NK-92 (cell line): ENCODE results near the gene SMYD5.
A peak's percentile ranks its signal among the peaks of the same experiment; 100 is the strongest.
"Not testable (repeated sequence)": the region's sequence is repeated elsewhere in the genome, so short reads cannot be mapped to it uniquely, and the experiment has no call there.

Source experiments
- DNase-seq: peaks from one replicate; lab custom pipeline; 2025; ENCODE audit not compliant: unreplicated experiment; lab: John Stamatoyannopoulos, UW

Gene SMYD5

DNA sequence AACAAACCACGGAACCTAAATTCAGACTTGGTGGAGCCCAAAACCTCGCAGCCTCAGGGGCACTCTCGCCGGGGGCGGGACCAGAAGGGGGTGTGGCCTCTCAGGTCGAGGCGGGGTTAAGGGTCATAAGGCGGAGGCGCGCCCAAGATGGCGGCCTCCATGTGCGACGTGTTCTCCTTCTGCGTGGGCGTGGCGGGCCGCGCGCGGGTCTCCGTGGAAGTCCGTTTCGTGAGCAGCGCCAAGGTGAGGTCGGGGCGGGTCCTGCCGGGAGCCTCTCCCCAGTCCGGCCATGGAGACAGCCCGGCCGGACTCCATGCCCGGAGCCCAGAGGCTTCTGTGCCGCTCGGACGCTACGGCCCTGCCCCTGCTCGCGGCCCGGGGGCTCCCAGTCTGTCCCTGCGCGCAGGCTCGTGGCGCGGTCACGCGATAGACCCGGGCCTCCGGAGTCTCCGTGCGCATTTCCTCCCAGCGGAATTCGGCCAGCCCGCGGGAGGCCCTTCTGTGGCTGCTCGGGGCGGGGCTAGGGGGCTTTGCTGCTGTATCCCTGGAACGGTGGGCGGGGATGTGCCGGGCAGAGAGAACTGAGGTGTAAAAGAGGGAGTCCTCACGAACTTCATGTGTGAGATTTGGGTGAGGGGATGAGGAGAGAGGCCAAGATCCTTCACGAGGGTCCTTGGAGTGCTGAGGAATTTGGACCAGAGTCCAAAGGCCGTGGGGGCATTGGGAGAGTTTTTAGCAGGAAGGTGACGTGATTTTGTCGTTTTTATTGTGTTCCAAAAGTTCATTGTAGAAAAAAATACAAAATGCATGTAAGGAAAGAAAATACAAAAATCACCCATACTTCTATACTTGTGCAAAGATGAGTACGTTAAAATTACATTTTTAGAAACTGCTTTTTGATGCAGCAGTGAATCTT is at the start of gene SMYD5:
Gene SMYD5 (plus strand): TSS at position 126 of the 916 bp plus-strand sequence. CDS start 22 bp downstream, at position 148.
- peak; percentile 20 for DNase-seq

DNA sequence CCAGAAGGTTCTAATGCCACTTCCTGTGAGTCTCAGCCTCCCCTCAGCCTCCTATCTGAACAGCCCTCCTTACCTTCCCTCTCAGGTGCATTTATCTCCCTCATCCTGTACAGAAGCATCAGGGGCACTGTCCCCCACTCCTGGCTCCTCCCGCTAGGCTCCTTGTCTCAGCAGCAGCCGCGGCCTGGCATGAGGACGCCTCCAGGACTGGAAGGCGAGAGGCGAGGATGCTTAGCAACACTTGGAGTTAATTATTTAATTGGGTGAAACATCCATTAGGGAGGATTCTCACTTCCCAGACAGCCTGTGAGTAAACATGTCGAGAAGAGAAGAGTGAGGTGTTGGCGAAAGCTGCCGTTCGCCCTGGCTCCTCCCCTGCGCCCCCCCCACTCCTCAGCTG is 48.1 kb upstream of the SMYD5 start:
- not testable (repeated sequence) for DNase-seq

DNA sequence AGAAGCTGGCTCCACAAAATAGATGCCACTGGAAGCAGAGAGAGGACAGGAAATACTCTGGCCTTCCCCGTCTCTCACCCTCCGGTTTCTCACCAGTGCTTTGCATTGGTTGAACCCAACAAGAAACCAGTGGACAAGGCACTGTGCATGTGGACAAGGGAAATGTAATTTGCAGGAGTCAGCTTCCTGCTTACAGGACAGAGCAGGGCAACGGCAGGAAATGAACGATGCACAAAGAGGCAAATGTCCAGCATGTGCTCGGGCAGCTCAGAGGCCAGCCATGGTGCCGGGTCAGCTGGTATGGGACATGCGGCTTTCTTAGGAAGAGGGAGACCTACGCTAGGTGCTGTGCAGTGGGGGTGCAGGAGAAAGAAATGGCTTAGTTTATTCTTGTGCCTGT is 47.2 kb upstream of the SMYD5 start:
- not testable (repeated sequence) for DNase-seq

DNA sequence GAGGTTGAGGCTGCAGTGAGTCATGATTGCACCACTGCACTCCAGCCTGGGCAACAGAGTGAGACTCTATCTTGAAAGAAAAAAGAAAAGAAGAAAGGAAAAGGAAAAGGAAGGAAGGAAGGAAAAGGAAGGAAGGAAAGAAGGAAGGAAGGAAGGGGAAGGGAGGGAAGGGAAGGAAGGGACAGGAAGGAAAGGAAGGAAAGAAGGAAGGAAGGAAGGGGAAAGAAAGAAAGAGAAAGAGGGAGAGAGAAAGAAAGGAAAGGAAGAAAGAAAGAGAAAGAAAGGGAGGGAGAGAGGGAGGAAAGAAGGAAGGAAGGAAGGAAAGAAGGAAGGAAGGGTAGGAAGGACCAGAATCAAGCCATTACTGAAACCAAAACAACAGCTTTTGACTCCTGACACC is 45.7 kb upstream of the SMYD5 start:
- not testable (repeated sequence) for DNase-seq

DNA sequence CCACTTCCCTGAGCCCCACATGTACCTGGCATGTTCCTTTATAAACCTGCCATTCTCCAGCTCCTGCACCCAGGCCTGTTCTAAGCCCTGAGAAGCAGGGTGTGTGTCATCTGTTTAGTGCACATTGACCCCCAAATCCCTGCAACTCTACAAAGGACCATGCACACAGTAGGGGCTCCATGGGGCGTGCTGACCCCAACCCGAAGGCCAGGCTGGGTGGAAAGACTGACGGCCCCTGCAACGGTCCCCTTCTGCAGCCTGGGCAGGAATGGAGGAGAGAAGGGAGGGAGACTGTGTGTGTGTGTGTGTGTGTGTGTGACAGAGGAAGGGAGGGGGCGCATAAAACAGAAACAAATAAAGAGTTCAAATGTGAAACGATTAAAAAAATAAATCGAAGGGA is 43.7 kb upstream of the SMYD5 start:
- not testable (repeated sequence) for DNase-seq

DNA sequence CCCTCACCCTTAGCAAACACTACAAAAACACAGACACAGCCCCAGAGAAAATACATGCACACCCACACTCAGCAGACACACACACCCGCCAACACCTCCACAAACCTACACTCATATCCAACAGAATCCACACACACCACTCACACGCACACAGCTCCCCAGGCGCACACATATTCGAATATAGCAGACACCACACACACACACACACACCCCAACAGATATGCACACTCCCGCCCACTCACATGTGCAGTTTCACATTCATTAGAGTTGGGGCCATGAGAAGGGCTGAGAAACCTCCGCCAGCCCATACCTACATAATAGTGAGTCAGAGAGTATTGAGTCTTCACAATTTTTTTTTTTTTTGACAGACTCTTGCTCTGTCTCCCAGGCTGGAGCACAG is 41.1 kb upstream of the SMYD5 start:
- no peak for DNase-seq

DNA sequence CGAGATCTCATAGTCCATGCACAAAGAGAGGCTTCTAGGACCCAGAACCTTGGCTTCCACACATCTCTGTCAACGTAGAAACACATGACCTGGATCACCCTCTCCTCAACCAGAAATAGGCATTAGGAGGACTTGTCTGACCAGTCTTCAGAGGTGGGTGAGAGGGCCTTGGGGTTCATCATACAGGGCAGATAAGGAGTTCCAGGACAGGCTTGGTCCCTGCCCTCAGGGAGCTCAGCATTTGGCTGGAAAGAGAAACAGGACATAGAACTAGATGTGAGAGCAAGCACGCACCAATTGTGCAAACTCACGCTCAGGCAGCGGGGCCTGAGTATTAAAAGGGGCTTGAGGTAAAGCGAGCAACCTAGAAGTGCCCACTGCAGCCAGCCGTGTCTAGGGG is 40.3 kb upstream of the SMYD5 start:
- no peak for DNase-seq

DNA sequence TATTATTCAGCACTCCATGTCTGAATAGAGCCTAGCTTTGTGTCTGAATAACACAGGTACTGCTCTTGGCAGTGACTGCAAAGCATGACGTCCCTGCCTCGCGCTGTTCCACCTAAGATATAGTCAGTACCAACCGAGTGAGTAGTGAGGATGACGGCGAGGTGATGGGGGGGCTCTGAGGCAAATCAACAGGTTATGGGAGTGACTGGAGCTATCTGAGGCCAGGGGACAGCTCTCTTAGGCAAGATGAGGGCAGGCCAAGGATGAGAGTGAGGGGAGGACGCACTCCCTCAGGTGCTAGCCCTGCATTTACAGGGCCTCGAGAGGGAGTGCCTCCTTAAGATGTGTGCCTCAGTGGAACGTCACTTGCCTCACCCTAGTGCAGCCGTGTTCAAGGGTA is 39.8 kb upstream of the SMYD5 start:
- no peak for DNase-seq

DNA sequence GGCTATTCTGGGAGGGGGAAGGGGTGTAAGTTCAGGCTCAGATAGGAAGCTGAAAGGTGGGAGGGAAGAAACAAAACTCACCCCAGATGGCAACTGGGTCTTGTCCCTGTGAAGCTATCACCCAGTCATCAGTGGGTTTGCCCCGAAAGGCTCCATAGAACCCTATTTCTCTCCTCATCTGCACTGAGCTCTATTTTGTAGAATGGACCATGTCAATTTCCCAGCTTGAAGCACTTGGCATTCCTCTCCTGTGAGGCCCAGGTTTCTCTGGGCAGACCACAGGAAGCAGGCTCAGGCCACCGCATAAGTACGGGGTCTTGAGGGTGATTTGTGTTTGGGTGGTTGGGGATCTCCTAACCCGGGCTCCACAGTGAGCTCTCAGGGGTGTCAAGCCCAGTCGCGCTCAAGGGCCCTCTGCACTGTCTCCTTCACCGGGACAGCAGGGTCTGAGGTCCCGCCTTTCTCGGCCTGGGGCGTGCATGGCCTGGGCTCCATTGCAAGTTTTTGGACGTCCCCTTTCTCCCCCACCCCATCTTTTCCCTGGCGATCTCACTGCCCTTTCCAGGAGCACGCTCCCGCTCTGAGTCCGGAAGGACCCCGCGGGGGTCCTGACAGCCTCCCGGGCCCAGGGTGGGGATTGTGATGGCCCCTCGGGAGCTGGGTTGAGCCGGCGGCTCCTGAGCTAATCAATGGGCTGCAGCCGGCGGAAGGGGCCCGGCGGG is 38.9 kb upstream of the SMYD5 start:
- no peak for DNase-seq

DNA sequence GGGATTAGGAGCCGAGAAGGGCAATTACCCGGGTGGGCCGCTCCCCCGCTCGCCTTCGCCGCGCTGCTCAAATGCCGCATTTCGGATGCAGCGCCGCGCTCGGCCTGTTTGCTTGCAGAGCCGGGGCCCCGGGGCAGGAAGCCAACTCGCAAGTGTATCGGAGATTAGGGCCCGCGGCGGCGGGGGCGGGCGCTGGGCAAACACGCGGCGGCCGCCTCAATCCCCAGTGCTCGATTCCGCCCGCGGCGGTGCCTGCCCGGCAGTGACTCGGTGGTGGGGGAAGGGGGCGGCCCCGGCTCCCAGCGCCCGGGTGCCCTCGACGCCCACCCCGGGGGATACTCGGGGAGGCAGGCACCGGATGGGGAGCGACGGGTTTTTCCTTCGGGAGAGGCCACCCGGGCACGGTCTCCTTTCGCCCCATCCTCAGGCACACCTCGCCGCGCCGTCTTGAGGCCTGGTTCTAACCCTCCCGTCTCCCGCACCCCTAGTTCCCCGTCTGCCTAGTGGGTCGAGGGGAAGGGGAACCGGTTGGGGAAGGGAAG is 38.3 kb upstream of the SMYD5 start:
- DNase-seq, result no peak

DNA sequence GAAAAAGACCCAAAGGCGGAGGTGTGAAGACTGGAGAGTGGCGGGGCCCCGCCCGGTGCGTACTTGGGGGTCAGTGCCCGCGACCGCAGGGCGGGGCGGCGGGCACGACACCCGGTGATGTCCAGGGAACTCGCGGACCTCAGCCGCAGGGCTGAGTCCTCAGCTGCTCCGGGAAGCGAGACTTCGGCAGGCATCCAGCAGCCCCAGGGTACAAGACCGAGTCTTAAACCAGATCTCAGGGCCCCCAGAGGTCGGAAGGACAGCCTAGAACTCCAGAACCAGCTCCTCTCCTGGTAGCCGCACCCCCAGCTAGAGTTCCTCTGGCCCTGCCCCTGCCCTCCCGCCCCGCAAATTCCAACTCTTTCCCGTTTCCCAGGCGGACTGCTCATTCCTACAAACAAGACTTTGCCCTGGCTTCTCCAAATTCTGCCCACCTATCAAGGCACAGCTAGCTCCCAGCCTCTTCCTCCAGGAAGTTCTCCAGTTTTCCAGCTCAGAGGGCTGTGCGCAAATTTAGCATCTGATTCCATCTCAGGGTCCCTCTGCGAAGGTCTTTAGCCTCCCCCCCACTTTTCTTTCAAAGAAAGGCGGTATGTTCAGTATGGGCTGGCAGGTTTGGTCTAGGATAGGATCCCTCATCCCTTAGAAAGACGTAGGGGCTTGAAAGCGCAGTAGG is 37.7 kb upstream of the SMYD5 start:
- DNase-seq, result no peak

DNA sequence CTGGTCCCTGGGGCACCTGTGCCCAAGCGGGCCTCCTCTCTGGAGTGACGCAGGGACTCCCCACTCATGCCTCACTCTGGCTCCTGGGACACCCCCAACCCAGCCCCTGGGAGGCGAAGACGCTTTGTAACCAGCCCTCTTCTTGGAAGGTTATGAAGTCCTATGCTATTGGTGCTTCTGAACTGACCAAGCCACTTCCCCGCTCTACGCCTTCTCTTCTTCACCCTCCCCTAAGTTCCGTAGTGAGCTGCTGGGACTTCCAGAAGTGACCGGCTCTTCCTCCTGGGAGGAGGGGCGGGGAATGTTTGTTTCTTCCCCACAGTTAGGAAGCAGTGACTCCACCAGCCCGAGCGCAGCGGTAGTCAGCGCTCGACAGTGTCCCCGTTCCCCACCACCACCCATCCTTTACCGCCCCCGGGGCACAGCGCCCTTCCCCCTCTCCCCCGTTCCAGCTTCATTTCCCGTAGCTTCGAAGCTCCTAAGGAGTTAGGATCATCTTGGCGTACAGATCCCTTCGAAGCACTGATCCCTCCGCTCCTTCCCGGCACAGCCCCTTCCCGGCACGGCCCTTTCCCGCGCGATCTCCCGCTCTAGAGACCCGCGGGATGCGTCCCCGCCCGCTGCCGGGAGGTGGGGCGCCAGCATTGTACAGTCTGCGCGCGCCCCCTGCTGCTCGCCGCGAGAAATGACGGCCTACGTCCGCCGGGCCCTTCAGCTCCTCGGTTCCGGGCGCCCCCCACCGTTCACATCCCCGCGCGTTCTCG is 37.0 kb upstream of the SMYD5 start:
- peak; percentile 10 for DNase-seq

DNA sequence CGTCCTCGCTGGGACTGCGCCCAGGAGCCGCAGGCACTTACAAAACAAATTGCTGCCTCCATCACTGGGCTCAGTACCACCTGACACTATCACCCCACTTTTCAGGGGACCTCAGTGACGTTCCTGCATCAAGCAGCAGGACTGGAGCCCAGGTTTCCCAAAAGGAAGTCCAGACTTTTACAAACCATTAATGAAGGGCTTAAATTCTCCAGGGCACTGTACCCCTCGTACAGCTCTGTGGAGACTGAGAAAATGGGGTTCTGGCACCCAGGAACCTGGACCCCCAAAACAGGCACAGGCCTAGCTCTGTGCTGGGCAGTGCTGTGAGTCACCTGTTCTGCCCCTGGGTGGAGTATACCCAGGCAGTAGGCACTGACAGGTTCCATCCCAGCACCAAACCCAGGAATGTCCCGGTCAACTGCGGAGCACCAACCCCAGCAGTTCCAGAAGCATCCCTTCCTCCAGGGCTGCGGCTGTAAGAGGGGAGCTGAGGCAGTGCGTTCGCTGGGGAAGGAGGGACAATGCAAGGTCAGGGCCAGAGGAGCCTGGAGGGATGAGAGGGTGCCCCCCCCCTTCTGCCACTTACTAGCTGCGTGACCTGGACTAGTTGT is 36.3 kb upstream of the SMYD5 start:
- no peak for DNase-seq

DNA sequence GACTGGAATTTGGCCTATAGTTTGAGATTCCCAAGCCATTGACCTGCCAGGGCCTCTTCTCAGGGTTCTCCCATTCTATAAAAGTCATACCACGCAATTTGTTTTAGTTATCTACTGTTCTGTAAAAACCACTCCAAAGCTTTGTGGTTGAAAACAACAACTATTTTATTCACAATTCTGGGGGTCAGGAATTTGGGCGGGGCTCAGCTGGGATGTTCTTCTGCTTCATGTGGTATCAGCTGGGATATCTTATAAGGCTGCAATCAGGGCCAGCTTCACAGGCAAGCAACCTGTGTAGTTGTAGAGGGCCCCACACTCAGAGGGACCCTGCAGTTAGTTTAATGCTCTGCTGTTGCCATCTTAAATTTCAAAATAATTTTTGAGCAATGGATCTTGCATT is 28.1 kb upstream of the SMYD5 start:
- DNase-seq, result no peak

DNA sequence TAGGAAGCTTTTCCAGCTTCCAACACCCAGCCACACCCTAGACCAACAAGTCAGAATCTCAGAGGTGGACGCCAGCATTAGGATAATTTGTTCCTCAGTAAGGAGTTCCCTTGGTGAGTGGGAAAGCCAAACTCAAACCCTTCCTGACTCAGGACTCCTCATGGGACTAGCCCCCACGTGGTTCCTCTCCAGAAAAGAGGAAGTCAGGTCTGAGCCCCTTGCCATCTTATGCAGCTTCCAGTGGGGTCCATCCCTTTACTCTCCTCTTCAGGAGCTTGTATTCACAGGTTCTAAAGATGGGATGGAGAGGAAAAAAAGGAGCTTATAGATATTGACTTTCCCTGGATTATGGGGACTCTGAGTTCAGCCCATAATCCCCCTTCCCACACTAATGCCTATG is 26.5 kb upstream of the SMYD5 start:
- no peak for DNase-seq

DNA sequence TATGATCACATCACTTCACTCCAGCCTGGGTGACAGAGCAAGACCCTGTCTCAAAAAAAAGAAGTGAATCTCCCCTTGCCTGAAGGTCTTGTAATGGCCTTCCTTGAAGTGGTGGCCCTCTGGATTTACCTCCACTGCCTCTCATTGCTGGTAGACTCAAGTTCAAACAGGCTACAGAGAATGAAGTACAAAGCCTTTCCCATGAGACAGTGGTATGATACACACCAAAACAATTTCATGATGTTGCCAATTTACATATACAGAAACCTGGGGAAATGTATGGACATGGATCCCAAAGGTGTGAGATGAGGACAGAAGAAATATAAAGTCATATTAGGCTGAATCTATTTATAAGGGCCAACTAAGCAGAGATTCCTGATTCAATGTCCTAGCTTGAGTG is 16.5 kb upstream of the SMYD5 start:
- no peak for DNase-seq

DNA sequence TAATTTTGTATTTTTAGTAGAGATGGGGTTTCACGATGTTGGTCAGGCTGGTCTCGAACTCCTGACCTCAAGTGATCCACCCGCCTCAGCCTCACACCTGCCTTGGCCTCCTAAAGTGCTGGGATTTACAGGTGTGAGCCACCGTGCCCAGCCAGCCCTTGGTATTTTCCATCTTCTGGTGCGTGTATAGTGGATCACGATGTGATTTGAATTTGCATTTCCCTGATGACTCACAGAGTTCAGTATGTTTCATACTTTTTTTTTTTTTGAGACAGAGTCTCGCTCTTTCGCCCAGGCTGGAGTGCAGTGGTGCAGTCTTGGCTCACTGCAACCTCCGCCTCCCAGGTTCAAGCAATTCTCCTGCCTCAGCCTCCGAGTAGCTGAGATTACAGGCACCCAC is 13.8 kb upstream of the SMYD5 start:
- not testable (repeated sequence) for DNase-seq

DNA sequence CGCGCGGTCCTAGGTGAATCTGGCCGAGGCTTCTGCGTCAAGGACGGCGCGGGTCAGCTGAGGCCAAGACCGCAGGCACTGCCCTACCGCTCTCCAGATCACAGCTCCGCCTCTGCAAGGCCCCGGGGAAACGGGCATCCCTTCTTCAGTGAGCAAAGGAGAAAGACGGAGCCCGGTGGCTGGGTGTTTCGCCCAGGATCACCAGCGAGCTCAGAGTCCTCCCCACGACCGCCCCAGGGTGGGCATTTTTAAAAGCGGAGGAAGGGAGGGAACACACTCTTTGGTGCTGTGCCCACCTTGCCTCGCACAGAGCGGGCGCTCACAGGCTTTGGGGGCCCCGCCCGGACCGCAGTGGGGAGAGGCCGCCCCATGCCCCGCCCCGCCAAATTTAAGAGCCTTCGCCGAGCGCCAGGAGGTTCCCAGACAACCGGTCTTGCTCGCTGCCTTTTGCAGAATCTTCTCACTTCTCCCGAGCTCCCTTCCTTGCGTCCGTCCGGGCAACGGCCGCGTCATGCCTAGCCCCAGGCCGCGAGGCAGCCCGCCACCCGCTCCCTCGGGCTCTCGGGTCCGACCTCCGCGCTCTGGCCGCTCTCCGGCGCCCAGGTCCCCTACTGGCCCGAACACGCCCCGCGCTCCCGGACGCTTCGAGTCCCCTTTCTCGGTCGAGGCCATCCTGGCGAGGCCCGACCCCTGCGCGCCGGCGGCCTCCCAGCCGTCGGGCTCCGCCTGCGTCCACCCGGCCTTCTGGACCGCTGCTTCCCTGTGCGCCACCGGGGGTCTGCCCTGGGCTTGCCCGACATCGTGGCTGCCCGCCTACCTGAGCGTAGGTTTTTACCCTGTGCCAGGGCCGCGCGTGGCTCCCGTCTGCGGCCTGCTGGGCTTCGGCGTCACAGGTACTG is 11.6 kb upstream of the SMYD5 start, which contains the start of gene NOTO:
Gene NOTO (plus strand): TSS at position 419 of the 899 bp plus-strand sequence. CDS start 93 bp downstream, at position 512.
- DNase-seq, result no peak

DNA sequence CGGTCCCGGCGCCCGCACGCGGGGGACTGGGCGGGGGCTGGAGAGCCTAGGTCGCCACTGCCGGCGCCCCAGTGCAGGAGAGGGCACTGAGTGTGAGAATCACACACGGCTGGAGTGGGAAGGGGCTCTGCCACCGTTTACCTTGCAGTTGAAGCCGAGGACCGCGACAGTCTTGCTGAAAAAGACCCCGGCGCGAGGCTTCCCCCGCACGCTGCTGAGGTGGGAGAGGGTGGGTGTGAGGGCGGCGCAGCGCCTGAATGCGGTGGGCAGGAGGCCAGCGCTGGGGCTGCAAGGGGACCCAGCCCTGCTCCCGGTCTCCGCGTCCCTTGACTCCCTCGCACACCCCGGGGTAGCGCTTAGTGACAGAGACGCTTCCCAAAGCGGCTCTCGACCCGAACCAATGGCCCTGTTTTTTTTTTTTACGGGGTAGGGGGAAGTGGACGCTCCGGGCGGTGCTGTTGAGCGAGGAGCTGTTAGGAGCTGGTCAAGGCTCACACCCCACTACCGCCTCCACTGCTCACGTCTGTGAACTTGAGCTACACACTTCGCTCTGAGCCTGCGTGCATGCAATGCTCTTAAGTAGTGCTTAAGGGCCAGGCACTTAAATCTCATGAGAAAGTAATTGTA is 10.9 kb upstream of the SMYD5 start:
- DNase-seq, result no peak
